ENCODE results near the gene TMEM43.

The TMEM43 gene

GRCh38 chr3:14151471-14152083, 26.7 kb downstream of the TMEM43 start:
- no peak for DNase-seq (ENCODE audit: low read depth)

DNA sequence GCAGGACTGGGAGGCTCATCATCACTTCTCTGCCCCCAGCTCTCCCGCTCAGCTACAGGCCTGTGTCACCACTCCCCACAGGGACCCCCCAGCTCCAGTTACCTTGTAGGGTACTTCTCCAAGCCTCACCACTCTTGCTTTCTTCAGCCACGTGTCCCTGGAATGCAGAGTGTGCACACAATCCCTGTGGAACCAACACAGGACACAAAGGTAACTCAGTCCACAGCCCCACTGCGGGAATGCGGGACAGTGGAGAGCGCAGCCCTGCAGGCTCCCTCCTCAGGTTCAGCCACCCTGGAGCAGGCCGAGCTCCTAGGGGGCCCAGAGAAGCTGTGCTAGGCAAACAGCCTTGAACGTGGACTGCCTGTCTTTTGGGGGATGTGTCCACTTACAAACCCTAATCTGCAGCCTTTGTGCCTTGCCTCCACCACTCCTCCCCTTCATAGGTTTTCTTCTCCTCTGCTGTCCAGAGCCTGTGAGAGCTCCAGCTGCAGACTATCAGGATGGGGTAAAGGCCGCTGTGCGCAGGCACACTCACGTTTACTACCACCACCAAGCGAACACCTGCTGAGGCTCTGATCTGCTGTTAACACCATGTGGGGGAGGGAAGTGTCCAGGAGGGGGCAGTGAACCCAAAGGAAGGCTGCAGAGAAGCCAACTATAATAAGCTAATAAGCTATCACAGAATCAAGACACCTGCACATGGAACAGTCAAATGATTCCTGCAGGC, 27.5 kb downstream of the TMEM43 start:
- no peak for DNase-seq (ENCODE audit: low read depth)

- DNase-seq (ENCODE audit: low read depth), result no peak
These were observed 28.1 kb downstream of the TMEM43 start for GRCh38 chr3:14152963-14153355.

DNA sequence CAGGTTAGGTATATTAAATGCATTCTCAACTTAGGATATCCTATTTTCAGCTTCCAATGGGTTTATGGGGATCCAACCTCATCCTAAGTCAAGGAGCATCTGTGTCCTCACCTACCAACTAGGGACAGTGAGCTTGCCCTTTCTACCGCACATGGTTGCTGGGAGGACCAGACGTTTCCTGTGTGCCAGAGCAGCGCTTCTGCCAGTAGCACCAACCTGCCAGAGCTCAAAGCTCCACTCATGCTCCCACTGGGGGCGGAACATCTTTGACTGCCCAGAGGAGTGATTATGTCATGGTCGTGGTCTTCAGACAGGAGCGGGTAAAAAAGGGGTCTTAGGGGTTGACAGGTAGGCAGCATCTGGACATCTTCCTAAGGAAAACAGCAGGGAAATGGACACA, 28.8 kb downstream of the TMEM43 start:
- no peak for DNase-seq (ENCODE audit: low read depth)

GRCh38 chr3:14154276-14154675, 29.4 kb downstream of the TMEM43 start:
- DNase-seq (ENCODE audit: low read depth), result no peak

- DNase-seq (ENCODE audit: low read depth), result no peak
These were observed 30.1 kb downstream of the TMEM43 start for GRCh38 chr3:14154895-14155440.

- no peak for DNase-seq (ENCODE audit: low read depth)
These were observed 31.3 kb downstream of the TMEM43 start for GRCh38 chr3:14156201-14156600.

DNA sequence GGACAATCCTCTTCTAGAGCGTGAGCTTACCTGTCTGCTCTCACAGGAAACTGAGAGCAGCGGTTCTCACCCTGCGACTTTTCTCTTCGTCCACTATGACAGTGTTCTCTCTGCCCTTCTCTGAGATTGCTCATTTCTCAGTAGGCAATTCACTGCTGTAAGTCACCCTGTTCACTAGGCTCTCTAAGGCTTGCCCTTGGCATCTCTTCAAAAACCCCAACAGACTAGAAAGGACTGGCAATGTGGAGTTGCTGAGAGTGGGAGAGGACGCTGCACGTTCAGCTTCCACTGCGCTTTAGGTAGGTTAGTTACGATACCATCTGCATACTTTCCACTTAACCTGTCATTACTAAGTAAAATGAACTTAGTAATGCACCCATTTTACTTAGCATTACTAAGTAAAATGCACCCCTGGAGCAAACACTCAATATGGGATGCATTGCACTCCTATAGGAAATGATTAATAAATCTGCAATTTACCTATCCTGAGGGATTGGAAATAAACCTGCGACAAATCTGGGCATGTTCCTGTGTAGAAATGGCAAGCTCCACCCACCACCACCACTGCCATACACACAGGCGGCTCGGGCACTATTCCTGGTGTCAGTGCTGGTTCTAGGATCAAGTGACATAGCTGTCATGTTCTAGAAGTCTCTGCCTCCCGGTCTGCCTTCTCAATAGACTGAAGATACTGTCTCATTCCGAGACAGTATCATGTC, 32.1 kb downstream of the TMEM43 start:
- no peak for DNase-seq (ENCODE audit: low read depth)

DNA sequence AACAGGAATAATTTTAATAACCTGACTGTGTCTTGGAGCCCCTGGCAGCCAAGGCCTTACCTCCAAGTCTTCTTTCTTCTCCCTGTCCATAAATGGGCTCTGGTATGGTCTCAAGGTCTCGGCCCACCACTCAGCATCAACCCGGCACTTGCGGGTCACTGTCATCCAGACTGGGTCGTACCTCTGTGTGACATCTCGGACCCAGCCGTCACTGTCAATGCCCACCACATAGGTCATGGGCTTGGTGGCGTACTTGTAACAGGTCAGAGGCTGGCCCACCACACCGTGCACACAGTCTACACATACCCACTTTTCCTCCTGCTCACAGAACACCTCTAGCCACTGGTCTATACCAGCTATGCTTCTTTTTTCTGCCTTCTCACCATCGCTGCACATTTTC, 33.1 kb downstream of the TMEM43 start:
- DNase-seq (ENCODE audit: low read depth), result no peak

GRCh38 chr3:14158370-14158769, 33.5 kb downstream of the TMEM43 start:
- DNase-seq (ENCODE audit: low read depth), result no peak

- DNase-seq (ENCODE audit: low read depth), result no peak
These were observed 34.6 kb downstream of the TMEM43 start for GRCh38 chr3:14159426-14159825.

- no peak for DNase-seq (ENCODE audit: low read depth)
These were observed 36.4 kb downstream of the TMEM43 start for GRCh38 chr3:14161282-14161681.

DNA sequence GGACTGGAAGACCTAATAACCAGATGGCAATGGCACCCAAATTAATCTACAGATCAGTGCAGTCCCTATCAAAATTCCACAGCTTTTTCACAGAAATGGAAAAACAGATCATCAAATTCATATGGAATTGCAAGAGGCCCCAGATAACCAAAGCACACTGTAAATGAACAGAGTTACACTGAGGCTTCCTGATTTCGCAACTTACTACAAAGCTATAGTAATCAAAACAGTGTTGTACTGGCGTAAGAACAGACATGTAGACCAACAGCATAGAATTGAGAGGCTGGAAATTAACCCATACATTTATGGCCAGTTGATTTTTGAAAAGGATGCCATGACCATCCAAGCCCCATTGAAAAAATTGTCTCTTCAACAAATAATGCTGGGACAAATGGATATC, 37.3 kb downstream of the TMEM43 start:
- DNase-seq (ENCODE audit: low read depth), result no peak

DNA sequence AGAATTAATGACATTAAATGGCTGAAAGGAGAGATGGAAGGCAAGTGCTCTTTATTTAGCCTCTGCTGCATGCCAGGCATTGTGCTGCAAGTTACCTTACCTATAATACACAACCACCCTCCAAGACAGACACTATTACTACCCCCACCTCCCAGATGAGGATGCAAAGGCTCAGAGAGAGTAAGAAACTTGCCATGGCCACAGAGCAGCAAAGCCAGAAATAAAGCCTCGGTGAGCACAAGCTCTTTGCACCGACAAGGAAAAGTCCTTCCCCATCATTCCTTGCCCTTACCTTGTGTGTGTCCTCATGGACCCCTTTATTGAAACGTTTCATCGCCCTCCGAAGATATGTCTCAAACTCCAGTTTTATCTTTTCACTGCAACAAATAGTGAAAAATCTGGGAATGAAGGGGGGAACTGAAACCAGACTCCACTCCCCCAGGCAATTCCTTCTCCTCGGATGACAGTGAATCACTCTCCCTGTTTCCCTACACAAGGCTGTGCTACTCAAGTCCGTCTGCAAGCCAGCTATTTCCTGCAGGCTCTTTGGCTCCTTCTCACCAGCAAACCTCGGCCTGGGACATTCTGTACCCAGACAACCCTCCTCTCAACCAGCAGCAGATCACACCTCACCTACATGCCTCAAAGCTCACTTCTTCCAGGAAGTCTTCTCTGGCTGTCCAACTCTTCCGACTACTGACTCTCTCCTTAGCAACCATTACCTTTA, 42.2 kb downstream of the TMEM43 start:
- peak; percentile 56 for DNase-seq (ENCODE audit: low read depth)

DNA sequence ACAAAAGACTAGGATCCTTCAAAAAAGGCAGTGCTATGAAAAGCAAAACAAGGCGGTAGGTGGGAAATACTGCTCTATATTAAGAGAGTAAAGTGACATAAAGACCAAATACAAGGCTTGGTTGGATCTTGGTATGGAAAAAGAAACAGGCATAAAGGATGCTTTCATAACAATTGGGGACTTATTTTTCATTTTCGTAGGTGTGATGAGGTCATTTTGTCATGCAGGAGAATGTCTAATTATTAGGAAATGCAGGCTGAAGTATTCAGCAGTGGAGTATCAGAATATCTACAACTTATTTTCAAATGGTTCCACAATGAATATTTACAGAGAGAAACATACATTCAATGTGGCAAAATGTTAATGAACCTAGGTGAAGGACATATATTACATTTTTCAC, 44.6 kb downstream of the TMEM43 start:
- no peak for DNase-seq (ENCODE audit: low read depth)

DNA sequence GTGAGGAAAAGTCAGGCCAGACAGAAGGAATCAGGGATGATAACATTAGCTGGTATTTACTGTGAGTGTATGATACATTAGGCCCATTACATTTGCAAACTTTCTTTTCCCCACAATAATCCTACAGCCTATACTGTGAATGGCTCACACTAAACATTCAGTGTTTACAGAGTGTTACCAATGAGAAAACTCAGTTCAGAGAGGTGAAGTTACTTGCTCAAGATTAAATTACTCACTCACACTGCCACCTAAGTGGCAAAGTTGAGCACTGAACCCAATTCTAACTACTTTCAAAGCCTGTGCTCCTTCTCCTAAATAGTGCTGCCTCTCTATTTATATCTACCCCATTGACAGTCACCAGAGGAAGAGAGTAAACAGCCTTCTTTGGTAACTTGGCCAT, 45.0 kb downstream of the TMEM43 start:
- DNase-seq (ENCODE audit: low read depth), result no peak

GRCh38 chr3:14170531-14171159, 45.8 kb downstream of the TMEM43 start:
- peak; percentile 80 for DNase-seq (ENCODE audit: low read depth)

GRCh38 chr3:14172496-14172895, 47.6 kb downstream of the TMEM43 start:
- DNase-seq (ENCODE audit: low read depth), result no peak

GRCh38 chr3:14174483-14174882, 49.6 kb downstream of the TMEM43 start:
- no peak for DNase-seq (ENCODE audit: low read depth)

DNA sequence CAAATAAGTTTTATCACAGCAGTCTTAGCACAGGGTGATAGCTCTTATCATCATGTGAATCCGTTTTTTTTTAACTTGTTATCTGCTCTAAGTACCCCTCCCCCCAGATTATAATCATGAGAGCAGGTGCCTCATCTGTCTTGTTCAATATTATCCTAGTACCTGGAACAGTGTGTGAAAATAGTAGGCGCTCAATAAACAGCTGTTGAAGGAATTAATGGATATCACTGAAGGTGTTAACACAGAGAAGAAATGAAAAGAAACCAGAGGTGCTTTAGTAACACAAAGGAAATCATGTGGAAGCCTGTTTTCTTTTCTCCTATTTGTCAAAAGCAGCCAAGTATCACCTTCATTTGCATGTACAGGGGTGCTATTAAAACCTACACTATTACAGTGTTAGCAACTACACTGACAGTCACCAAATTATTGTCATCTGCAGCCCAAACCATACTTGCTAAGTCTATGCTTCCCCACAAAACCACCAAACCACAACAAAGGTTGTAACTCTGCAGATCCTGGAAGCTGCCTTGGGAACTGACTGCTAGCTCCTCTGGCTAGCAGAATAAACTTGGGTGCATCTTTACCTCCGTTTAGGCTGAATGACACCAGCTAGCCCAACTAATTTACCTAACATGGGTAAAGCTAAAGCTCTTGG, 50.7 kb downstream of the TMEM43 start:
- DNase-seq (ENCODE audit: low read depth), result no peak

DNA sequence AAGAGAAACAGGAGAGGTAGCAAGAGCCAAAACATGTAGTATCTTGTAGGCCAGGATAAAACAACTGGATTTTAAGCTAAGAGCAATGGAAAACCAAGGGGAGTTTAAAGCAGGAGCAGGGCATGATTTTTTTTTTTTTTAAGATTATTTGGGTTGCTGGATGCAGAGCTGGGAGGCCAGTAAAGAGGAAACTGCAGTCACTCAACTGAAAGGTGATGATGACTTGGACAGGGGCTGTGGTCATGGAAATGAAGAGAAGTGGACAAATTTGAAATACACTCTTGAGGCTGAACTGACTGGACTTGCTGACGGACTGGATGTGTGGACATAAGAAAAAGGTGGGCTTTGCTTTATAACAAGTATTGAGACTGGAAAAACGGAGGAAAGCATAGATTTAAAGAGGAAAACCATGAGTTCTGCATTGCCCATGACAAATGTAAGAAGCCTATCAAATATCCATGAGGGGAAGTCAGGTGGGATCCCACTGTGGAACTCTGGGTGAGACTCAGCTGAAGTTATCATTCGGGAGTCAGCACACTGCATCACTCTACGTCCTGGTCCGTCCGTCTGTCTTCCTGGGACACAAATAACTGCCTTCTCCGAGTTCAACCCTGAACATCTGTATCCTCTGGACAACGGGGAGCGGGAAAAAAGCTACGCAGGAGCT, 52.9 kb downstream of the TMEM43 start:
- DNase-seq (ENCODE audit: low read depth), result no peak

Measured in fibroblast of the conjunctiva (primary cell).